GM20431 (cell line): ENCODE measurements around the gene GPR15LG.
"Not testable (repeated sequence)": the region's sequence is repeated elsewhere in the genome, so short reads cannot be mapped to it uniquely, and the experiment has no call there.

Source experiments
- in situ Hi-C: fragments of 300-500 bp; cut with MseI, MboI; formaldehyde crosslinking; loops from one replicate; pipeline ENCODE4 v1.15.0; 2020; ENCODE audit warnings: low sequenced_read_pairs; ENCODE audit not compliant: unreplicated experiment

Gene GPR15LG

DNA sequence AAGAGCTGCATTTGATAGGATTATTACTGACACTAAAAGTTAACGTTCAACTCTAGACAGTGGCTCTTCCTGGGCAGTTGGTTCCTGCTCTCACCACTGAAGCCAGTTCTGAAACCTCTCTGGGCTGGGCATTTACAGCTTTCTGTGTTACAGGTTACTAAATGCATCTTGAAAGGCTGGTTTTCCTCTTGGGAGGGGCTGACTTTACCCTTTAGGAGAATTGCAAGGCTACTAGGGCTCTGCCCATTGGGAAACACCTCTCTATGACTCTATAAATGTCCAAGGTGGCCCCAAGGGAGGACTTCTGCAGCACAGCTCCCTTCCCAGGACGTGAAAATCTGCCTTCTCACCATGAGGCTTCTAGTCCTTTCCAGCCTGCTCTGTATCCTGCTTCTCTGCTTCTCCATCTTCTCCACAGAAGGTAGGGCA, at the start of gene GPR15LG:
Gene GPR15LG, plus strand, starts transcription at position 301 of the 429 bp plus-strand sequence. Its CDS starts 51 bp downstream, at position 352.
- in situ Hi-C loops, result no loop called here

DNA sequence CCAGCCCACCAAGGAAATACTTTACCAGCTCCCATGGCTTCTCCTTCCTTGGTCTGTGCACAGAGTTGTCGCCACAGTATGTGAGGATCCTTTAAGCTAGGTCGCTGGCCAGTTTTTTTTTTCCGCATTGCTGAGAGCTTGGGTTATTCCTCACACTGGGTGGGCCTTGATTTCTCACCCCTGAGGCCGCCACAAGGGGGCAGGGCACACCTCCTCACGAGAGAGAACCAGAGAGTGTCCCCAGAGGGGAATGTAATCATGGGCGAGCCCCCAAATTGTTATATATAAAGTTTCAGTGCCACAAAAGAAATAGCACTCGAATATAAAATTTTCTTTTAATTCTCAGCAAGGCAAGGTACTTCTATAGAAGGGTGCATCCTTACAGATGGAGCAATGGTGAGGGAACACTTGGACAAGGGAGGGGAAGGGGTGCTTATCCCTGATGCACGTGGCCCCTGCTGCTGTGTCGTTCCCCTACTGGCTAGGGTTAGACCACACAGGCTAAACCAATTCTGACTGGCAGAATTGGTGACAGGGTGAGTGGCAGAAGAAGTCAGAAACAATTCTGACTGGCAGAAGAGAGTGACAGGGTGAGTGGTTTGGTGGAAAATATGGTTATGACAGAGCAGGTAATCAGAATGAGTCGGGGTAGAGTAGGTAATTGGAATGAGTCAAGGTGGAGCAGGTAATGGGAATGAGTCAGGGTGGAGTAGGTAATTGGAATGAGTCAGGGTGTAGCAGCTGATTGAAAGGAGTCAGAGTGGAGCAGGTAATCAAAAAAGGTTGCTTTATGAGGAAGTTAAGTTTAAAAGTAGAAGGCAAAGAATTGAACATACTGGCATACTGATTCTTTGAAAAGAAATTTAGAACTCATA, 47.5 kb upstream of the GPR15LG start:
- in situ Hi-C loops, result not testable (repeated sequence)

DNA sequence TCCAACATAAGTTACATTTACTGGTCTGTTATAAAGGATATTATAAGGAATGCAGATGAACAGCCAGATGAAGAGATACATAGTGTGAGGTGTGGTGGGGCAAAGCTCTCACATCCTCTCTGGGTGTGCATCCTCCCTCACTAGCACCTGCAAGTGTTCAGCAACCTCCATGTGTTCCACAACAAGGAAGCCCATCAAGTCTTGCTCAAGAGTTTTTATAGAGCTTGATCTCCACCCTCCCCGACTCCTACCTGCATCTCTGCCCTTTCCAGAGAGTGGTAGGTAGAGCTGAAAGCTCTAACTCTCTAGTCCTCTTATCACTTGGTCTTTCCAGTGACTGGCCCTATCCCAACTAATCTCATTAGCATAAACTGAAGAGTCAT, 46.8 kb upstream of the GPR15LG start:
- in situ Hi-C loops, result no loop called here

DNA sequence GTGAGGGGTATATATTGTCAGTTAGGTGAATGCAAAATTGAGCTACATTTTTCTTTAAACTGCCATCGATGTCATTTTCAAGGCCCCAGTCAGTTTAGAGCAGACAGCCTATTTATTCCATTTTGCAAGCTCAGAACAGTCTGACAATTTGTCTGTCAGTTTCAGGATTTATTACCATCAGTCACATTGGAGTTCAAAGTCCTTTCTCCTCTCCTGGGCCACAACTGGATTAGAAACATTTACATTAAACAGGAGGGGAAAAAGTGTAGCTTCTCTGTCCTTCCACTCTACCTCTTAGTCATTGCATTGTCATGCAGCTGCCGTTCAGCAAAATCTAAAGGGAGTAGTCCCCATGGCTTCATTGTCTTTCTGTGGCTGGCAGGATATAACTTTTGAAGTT, 37.8 kb upstream of the GPR15LG start:
- in situ Hi-C loops, result no loop called here

DNA sequence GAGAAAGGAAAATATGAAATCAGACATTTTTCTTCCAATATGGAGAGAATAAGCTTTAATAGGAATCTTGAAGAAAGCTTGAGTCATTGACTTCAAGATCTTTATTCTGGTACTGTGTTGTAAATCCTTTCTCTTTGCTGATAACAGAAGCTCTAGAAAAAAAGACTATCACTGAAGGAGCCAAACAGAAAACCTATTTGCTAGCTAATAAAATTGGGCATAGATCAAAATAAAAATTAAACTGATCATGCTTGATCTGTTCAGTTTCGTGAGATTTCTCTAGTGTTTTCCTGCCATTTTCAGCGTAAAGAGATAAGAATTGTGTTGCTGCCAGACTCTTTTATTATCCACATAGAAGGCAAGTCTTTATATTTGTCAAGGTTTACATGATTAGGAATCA, 35.8 kb upstream of the GPR15LG start:
- in situ Hi-C loops, result no loop called here

DNA sequence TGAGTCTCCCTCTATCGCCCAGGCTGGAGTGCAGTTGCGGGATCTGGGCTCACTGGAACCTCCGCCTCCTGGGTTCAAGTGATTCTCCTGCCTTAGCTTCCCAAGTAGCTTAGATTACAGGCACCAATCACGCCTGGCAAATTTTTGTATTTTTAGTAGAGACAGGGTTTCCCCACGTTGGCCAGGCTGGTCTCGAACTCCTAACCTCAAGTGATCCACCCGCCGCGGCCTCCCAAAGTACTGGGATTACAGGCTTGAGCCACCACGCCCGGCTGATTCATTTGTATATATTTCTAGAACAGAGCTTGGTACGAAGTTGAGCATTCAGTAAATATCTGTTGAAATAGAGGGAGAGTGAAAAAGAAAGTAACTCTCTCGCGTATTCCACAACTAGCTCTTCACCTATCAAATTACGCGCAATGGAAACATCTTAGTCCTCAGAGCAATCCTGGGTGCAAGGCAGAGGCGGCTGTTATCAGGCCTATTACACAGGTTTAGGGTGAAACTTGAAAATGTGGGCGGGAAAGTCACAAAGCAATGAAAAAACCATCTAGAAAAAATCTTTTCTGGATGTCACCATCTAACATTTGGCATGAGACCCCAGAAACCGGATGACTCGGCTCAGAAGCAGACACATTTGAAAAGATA, 35.0 kb upstream of the GPR15LG start:
- in situ Hi-C loops, result no loop called here

DNA sequence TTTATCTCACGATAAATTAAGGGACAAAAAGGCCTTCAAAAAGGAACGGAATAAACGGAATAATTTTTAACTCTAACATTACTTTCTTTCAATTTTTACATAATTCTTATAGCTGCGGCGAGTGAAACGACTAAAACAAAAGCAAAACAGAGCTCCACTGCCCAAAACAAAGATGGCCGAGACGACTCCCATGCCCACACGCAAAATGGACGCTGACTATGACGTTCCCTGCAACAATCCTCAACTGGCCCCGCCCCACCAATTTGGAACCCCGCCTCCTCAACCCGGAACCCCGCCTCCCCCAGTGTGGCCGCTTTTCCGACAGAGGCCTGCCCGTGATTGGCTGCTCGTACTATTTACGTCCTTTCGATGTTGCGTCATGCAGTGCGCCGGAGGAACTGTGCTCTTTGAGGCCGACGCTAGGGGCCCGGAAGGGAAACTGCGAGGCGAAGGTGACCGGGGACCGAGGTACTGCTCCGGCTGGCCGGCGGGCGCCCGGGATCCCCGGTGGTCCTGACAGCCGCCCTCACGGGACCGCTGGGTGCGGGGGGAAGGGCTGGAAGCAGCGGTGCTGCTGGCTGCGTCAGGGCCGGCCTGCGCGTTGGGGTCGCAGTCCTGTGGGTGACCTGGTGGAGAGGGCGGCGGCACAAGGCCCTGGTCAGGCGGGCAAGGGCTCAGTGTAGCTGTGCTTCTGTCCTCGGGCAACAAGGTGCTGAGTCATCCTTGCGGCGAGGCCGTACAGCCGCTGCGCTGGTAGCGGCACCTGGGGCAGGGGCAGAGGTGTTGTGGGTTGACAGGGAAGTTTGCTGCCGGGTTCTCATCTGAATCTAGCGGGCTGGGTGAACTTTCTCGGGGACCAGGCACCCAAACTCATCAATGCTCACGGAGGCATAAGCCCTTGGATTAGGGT, 34.2 kb upstream of the GPR15LG start, which contains the start of gene GHITM:
Gene GHITM, plus strand, starts transcription at position 384 of the 910 bp plus-strand sequence. CDS start 1,992 bp downstream, outside the sequence.
- in situ Hi-C loops, result no loop called here

DNA sequence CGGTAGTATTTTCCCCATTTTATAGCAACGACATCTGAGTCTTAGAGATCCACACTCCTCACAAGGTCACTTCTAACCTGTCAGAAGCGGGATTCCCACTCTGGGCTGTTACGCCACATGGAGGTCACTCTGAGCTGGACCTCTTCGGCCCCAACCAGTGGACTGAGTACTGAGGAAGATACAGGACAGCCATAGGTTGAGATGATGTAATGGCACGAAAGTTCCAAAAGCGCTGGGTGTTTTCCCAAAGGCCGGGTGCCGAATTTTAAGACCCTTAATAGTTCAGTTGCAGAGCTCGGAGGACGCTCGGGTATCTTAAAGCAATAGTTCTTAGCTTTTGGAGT, 33.6 kb upstream of the GPR15LG start:
- in situ Hi-C loops, result no loop called here

DNA sequence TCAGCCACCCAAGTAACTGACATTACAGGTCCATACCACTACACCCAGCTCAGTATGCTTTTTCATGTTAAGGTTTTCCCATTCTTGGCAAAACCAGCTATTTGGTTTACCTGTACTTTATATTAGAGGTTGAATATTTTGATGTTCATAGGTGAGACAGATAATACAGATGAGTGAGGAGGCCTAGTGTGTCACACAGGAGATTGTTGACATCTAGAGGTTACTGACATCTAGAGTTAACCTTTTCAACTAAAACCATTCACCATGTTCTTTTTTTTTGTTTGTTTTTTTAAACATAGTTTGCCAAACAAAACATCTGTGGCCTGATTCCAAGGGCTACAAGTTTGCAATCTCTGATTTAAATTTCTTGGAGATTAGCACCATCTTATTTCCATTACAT, 26.3 kb upstream of the GPR15LG start:
- in situ Hi-C loops, result no loop called here

DNA sequence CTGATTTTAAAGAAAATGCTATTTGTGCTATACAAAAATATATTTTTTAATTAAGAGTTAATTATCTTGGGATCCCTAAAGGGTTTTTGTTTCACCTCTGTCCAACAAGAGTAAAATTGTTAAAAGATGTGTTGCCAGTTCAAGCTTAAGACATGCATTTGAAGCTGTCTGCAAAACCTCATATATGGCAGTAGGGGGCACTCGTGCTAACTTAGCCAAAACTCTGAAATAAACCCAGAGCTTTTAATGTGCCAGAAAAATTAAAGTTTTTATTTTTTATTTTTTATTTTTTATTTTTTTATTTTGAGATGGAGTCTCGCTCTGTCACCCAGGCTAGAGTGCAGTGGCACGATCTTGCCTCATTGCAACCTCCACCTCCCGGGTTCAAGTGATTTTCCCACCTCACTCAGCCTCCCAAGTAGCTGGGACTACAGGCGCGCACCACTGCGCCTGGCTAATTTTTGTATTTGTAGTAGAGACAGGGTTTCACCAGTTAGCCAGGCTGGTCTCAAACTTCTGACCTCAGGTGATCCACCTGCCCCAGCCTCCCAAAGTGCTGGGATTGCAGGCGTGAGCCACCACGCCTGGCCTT, 25.5 kb upstream of the GPR15LG start:
- in situ Hi-C loops, result not testable (repeated sequence)

DNA sequence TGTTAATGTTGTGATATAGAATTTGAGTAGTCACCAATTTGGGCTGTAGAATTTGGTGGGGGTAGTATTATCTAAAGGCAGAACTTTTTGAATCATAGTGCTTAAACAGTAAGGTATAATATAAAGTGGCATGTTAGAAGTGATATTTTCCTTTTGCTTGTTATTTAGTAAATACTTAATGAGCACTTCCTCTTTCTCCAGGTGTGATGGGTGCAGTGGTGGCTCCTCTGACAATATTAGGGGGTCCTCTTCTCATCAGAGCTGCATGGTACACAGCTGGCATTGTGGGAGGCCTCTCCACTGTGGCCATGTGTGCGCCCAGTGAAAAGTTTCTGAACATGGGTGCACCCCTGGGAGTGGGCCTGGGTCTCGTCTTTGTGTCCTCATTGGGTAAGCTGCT, 23.7 kb upstream of the GPR15LG start:
- in situ Hi-C loops, result loop anchor here (10.0 kb wide), 1 partner anchor 55 kb away; no protein-coding TSS in a partner anchor

DNA sequence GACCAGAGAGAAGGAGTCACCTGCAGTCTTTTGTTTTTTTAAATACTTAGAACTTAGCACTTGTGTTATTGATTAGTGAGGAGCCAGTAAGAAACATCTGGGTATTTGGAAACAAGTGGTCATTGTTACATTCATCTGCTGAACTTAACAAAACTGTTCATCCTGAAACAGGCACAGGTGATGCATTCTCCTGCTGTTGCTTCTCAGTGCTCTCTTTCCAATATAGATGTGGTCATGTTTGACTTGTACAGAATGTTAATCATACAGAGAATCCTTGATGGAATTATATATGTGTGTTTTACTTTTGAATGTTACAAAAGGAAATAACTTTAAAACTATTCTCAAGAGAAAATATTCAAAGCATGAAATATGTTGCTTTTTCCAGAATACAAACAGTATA, 20.8 kb upstream of the GPR15LG start:
- in situ Hi-C loops, result loop anchor here (10.0 kb wide), 1 partner anchor 52 kb away; no protein-coding TSS in a partner anchor

DNA sequence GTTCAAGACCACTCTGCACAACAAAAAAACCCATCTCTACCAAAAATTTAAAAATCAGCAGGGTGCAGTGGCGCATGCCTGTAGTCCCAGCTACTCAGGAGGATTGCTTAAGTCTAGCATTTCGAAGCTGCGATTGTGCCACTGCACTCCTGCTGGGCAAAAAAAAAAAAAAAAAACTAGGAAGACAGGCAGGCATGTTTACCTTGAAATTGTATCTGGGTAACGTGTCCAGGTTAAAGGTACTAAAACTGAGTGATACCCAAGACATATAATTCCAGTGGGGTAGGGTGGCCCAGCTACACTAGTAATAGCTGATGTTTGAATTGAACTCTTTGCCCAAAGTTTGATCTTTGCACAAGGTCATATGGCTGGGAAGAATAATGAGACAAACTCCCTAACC, 18.1 kb upstream of the GPR15LG start:
- in situ Hi-C loops, result loop anchor here (10.0 kb wide), 1 partner anchor 49 kb away; no protein-coding TSS in a partner anchor

DNA sequence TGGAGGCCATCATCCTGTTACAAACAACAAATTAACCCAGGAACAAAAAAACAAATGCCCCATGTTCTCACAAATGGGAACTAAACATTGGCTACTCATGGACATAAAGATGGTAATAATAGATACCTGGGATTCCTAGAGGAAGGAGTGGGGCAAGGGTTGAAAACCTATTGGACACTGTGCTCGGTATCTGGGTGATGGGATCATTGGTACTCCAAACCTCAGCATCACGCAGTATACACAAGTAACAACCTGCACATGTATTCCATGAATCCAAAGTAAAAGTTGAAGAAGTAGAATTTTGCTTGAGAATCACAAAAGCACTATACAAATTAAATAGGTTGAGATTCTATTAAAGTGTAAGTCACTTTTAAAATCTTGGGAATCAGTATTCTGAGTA, 17.6 kb upstream of the GPR15LG start:
- in situ Hi-C loops, result loop anchor here (10.0 kb wide), 1 partner anchor 49 kb away; no protein-coding TSS in a partner anchor

DNA sequence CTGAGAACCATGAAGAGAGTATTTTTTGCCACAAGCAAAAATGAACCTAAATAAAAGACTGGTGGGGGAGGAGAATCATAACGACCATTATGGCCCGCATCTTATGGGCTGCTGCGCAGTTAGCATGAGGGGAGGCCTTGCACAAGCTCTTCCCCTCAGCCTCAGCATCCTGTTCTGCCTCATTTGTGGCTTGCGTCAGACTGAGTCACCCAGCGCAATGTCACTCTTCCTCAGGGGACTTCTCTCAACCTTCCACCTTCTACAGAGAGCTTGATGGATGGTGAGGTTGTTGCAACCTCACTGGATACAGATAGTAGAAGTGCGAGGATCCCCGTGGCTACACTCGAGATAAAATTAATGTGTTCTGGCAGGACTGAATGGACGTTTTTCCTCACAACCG, 16.8 kb upstream of the GPR15LG start:
- in situ Hi-C loops, result loop anchor here (10.0 kb wide), 1 partner anchor 48 kb away; no protein-coding TSS in a partner anchor

DNA sequence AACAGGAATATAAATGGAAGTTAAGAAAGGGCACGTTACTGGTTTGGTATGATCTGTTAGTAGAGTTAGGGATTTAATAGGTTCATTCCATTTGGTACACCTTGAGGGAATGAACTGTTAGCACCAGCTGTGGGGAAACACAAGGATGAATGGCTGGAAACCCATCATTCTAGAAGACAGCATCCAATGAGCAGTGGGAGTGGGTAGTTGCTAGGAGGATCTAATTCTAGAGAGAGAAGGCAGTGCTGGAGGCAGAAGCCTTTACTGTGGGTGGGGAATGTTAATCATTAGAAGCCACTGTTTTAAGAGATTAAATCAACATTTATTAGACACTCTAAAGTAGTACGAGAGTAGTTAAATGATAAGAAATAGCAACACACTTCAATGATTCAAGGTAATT, 15.5 kb upstream of the GPR15LG start:
- in situ Hi-C loops, result loop anchor here (10.0 kb wide), 1 partner anchor 47 kb away; no protein-coding TSS in a partner anchor

DNA sequence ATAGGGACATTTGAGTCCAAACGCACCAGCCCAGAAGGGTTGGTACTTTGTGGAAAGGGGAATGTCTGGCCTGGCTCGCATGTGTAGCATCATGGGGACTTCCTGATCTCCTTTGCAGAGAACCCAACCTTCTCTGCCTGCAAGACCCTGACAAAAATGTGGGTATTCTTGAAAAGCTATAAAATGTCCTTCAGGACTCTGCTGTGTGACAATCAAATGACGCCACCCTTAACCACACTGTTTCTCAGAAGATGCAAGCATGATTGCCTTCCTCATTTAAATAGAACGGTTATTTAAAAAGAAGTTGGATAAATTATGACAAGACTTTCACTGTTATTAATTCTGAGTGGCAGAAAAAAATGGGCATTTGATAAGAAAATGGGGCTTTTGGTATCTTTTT, 15.1 kb upstream of the GPR15LG start:
- in situ Hi-C loops, result loop anchor here (10.0 kb wide), 1 partner anchor 46 kb away; no protein-coding TSS in a partner anchor

DNA sequence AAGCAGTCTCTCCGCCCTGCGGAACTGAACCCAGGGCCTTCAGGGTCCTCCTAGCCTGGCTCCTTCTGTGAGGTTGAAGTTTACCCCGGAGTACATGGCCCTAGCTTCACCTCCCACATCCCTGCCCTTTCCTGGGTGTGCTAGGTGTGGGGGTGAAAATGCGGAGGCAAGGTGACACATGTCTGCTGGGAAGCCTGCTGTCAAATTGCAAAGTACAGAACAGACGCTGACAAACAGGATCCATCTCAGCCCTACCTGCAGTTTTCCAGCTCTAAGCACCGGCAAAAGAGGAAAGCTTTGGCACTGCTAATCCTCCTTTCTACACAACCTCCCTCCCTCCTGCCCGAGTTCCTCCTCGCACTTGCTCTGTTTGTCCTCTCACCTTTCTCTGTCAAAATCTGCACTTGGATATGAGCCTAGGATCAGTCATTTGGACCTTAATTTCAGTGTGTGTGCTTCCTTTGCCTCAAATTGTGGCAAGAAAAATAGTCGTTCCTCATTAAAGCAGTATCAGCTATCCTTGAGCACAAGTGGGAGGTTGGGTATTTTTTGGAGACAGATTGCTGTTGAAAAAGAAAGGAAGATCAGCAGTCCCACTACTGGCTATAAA, 14.4 kb upstream of the GPR15LG start:
- in situ Hi-C loops, result loop anchor here (10.0 kb wide), 1 partner anchor 46 kb away; no protein-coding TSS in a partner anchor
